ENCODE data around the gene GAB1.

The GAB1 gene

GRCh38 chr4:143359644-143360193 lies 23.0 kb downstream of the GAB1 start:
- DNase-seq, result no peak

- no peak for DNase-seq
Measured at GRCh38 chr4:143360838-143361625, 24.4 kb downstream of the GAB1 start.

- DNase-seq, result no peak
Measured at GRCh38 chr4:143362349-143363046, 25.8 kb downstream of the GAB1 start.

- no peak for DNase-seq
Measured at GRCh38 chr4:143363332-143363731, 26.7 kb downstream of the GAB1 start.

- no peak for DNase-seq
Measured at GRCh38 chr4:143364063-143364462, 27.4 kb downstream of the GAB1 start.

GRCh38 chr4:143367863-143368262 lies 31.2 kb downstream of the GAB1 start:
- no peak for DNase-seq

GRCh38 chr4:143369552-143369951 lies 32.9 kb downstream of the GAB1 start:
- no peak for DNase-seq

GRCh38 chr4:143372093-143372915 lies 35.6 kb downstream of the GAB1 start:
- DNase-seq, result no peak

GRCh38 chr4:143374255-143374654 lies 37.6 kb downstream of the GAB1 start:
- no peak for DNase-seq

- no peak for DNase-seq
Measured at GRCh38 chr4:143374771-143375170, 38.1 kb downstream of the GAB1 start.

GRCh38 chr4:143375326-143376073 lies 38.8 kb downstream of the GAB1 start:
- no peak for DNase-seq

GRCh38 chr4:143377611-143378099 lies 41.0 kb downstream of the GAB1 start:
- no peak for DNase-seq

GRCh38 chr4:143380629-143381028 lies 44.0 kb downstream of the GAB1 start:
- no peak for DNase-seq

- no peak for DNase-seq
Measured at GRCh38 chr4:143381189-143382118, 44.8 kb downstream of the GAB1 start.

GRCh38 chr4:143382596-143382995 lies 45.9 kb downstream of the GAB1 start:
- no peak for DNase-seq

GRCh38 chr4:143383005-143383574 lies 46.4 kb downstream of the GAB1 start:
- DNase-seq, result no peak

- no peak for DNase-seq
Measured at GRCh38 chr4:143384381-143384994, 47.8 kb downstream of the GAB1 start.

GRCh38 chr4:143386812-143387211 lies 50.1 kb downstream of the GAB1 start:
- DNase-seq, result no peak

GRCh38 chr4:143389579-143390195 lies 53.0 kb downstream of the GAB1 start:
- DNase-seq, result no peak

- DNase-seq, result no peak
Measured at GRCh38 chr4:143390764-143391163, 54.1 kb downstream of the GAB1 start.
